GM04503 (cell line): Measurements from ENCODE around the gene HSPA1L.
"Not testable (repeated sequence)": the region's sequence is repeated elsewhere in the genome, so short reads cannot be mapped to it uniquely, and the experiment has no call there.

Experiments used
- DNase-seq: peaks from one replicate; pipeline ENCODE4 v3.0.0-alpha.2; 2012; ENCODE audit warnings: low read depth

The HSPA1L gene

DNA sequence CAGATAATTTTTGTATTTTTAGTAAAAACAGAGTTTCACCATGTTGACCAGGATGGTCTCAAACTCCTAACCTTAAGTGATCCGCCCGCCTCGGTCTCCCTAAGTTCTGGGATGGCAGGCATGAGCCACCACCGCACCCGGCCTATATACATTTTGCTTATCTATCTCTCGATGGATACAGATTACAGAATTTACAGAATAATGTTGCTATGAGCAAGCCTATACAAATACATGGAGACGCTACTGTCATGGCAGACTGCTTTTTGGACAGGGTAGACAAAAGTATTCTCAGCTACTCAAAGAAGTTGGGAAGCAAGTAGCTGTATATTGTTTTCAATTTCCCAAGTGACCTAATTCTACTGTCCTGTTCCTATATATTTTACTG is 1.6 kb downstream of the HSPA1L start:
- DNase-seq = no peak

DNA sequence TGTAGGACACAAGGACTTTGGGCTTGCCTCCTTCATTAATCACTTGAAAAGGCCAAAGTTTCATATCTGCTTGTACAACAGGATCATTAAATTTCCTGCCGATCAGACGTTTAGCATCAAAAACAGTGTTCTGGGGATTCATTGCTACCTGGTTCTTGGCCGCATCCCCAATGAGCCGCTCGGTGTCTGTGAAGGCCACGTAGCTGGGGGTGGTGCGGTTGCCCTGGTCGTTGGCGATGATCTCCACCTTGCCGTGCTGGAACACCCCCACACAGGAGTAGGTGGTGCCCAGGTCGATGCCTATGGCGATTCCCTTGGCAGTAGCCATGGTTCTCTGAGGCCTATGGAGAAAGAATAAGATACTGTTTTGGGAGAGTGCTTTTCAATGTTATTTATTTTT is 3.4 kb downstream of the HSPA1L start:
- no peak for DNase-seq

DNA sequence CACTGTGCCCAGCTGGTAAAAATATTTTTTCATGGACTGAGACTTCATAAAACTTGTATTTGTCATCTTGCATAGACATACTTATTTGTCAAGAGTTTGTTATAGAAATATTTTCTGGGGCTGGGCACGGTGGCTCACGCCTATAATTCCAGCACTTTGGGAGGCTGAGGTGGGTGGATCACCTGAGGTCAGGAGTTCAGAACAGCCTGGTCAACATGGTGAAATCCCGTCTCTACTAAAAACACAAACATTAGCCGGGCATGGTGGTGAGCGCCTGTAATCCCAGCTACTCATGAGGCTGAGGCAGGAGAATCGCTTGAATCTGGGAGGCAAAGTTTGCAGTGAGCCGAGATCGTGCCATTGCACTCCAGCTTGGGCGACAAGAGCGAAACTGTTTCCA is 6.5 kb downstream of the HSPA1L start:
- not testable (repeated sequence) for DNase-seq

DNA sequence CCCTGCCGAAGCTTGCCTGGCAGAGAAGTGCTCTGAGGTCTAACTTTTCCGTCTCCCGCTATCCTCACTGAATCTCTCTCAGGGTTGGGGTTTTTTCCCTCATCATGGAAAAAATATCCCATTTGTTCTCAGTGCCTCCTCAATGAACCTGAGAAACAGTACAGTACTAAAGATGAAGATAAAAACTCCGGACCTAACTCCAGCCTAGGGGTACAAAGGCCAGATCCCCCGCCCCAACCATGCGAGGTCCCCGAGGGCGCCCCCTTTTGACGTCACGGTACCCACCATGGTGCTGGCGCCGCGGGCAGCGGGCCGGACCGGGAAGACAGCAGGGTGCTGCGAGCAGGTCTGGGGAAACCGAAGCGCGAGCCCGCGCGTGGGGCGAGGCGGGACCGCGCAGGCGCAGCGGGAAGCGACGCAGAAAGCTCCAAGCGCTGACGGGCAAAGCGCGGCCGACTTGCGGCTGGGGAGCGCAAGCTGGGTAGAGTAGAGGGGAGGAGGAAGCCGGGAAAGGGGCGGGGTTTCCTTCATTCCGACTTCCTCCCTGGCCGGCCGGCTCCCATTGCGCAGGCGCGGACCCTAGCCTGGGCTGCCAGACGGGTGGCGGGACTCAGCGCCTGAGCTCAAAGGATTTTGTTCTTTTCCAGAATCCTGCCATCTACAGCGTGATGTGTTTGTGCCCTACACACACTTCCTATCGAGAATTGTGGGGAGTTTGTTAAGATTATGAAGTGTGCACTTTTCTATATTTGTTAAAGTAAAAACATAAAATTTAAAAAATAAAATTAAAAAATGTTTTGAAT is 8.4 kb downstream of the HSPA1L start, which contains the start of gene LSM2:
Gene LSM2, minus strand, starts transcription at position 497 of the 803 bp plus-strand sequence. Its CDS starts 209 bp downstream, at position 288.
- peak; percentile 72 for DNase-seq

DNA sequence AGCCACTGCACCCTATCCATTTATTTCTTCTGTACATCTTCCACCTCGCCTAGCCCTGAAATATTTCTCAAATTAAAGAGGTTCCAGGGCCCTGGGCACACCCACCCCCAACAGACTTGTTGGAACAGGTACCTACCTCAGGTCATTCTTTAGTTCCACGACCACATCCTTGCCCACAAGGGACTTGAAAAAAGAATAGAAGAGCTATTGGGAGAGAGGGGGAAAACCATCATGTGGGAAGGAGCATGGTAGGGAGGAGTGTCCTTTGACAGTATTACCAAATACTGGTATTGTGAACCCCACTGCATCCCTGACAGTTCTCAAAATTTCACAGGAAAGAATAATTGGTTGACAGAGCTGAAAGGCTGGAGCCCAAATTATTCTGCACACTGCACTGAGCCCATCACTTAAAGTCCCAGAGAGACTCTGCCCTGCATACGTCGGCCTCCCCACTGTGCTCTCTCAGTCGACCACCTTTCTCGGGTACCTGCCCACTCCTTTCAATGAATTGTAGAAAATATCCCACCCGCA is 9.1 kb downstream of the HSPA1L start:
- no peak for DNase-seq

DNA sequence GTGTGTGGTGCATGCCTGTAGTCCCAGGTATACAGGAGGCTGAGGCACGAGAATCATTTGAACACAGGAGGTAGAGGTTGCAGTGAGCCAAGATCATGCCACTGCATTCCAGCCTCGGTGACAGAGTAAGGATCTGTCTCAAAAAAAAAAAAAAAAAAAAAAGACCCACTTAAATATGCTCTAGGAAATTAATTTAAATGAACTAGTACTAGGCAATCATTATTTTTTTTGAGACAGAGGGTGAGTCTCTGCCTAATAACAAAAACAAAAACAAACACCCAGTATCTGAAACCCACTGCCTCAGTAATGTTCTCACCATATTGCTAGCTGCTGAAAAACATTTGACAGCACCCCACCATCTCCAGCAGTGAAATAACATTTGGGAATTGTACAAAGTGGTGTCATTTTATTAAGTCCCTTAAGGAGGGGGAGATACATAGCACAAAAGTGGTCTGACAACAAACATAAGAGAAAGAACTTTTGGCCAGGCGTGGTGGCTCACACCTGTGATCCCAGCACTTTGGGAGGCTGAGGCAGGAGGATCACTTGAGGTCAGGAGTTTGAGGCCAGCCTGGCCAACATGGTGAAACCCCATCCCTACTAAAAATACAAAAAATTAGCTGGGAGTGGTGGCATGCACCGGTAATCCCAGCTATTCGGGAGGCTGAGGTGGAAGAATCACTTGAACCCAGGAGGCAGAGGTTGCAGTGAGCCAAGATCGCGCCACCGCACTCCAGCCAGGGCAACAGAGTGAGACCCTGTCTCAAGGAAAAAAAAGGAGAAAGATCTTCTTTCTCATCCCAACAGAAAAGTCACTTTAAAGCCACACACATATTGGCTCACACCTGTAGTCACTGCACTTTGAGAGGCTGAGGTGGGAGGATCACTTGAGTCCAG is 13.8 kb downstream of the HSPA1L start:
- not testable (repeated sequence) for DNase-seq

DNA sequence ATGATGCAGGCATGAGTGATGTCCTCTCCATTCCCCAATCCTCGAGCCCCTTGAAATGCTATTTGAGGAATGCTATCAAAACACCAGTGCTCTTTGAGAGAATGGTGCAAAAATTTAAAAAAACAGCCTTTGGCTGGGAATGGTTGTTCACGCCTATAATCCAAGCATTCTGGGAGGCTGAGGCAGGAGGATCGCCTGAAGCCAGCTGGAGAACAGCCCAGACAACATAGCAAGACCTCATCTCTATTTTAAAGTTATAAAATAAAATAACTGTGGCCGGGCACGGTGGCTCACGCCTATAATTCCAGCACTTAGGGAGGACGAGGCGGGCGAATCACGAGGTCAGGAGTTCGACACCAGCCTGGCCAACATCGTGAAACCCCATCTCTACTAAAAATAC is 15.3 kb downstream of the HSPA1L start:
- DNase-seq = no peak

DNA sequence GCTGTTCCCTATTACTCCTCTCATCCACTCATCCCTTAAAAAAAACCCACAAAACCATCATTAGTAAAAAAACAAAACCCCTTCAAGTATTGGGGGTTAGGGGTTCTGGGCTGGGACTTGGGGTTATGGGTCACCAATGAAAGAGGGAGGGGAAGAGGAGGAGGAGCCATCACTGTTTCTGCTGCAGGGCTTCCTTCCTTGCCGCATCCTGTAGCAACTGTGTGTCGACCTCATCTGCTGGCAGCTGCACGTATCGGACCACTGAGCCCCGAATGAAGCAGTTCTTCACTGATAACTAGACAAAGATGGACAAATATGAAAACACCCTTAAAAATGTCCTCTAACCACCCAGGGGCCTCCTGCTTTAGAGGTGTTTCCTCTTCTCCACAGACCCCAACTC is 17.5 kb downstream of the HSPA1L start:
- DNase-seq = no peak

DNA sequence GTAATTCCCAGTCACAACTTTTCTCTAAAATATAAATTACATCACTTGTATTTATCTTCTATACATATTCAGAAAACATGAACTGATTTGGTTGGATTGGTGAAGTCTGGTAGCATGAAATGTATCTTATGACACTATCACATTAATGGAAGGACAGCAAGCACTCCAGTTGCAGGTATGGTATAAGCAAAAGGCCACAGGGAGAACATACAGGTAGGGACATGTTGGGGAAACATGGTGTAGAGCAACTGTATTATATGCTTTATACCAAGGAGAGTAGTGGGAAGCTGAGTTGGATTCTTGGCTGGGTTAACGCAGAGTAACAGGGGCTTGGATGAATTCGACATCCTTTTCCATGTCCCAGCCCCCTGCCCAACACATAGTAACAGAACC is 18.1 kb downstream of the HSPA1L start:
- no peak for DNase-seq

DNA sequence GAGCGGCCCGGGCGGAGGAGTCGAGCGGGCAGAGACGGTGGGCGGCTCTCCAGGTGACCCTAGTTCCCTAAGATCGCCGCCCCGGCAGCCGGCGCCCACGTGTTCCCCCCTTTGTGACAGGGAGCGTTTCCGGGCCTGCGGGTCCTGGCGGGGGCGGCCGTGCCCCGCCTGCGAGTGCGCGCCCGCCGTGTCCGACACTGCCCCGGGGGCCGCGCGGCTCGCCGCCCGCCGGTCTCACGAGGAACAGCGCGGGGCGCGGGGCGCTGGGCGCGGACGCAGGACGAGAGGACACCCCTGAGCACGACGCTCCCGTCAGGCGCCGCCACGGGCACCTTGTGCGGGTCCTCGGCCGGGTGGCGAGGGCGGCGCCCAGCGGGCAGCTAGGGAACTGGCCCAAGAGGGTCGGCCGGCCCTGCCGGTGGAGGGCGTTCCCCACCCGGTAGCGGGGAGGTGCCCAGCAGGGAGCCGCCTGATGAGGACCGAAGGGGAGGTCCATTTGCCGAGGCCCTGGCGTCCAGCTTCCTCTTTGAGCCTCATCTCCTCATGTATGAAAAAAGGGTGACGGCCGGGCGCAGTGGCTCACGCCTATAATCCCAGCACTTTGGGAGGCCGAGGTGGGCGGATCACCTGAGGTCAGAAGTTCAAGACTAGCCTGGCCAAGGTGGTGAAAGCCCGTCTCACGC is 19.3 kb downstream of the HSPA1L start, which contains the start of gene VARS1:
Gene VARS1, minus strand, starts transcription at position 137 of the 683 bp plus-strand sequence. CDS start 535 bp downstream, outside the sequence.
- DNase-seq = no peak

DNA sequence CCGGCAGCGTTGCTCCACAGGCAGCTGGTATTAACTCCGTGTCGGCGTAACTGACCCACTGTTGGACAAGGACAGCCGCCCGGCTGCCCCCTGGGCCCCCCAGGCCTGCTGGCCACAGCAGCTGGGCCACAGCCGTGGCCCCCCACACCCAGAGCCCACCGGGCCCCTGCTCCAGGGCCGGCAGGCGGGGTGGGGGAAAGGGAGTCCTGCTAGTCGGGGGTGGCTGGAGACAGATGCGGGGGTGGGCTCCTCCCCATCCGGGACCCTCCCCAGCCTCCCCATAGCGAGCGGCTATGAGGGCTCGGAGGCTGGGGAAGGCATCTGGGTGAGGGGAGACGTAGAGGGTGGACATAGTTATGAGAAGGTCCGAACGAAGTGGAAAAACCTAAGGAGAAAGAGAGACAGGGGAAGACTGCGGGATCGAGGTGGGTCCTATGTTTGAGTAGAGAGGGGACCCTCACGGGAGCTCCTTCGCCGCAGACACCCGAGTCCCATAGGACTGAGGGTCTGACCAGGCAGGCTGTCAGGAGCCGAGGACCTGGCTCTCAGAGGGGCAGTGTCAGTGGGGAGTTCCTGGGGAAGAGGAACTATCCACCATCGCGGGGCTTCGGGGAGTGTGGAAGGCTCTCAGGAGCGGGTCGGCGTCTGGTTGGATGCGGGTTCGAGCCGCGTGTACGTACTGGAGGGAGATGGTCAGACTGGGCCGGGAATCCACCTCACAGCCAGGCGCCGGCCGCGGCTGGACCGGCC is 20.0 kb downstream of the HSPA1L start:
- DNase-seq = no peak

DNA sequence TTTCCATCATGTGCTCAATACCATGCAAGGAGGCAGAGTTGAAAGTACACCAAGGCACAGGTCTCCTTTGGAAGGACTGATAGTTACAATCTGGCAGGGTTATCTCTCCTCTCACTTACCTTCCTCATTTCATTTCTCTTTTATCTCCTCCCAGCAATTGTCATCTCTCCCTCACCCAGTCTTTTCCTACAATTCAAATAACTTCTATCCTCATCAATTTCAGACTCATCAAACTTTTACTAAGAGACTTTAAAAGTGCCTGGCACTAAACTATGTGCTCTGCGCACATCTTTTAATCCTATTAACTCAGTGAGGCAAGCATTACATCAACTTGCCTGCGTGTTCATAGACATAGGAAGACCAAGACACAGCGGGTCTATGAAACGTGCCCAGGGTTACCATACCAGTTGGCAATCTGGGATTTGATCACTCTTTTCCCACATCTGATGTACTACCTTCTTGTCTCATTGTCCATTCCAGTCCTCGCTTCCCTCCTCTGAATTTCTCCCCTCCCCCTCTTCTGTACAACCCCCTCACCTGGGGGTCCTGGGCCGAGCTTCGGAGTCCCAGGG is 20.7 kb downstream of the HSPA1L start:
- DNase-seq = no peak

DNA sequence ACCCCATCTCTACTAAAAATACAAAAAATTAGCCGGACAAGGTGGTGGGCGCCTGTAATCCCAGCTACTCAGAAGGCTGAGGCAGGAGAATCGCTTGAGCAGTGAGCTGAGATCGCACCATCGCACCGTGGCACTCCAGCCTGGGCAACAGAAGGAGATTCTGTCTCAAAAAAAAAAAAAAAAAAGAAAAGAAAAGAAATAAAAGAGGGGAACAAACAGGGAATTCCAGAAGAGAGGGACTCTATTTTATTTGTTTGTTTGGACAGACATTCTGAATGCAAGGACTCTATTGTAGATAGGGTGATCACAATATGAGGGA is 21.2 kb downstream of the HSPA1L start:
- DNase-seq = not testable (repeated sequence)

DNA sequence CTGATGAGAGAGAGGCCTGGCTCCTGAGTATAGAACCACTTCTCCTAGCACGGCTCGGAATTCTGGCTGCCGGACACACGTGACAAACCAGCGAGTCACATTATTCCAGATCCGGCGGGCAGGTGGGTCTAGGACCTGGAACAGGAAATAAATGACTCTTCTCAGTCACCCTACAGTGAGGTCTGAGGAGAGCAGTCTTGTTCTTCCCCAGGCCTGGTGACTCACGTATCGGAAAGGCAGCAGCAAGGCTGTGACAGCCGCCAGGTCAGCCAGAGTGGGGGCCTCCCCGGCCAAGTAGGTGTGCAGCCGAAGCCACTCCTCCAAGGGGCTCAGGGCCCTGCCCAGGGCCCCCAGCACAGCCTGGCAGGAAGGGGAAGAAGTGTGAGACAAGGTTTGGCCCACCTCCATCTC is 22.3 kb downstream of the HSPA1L start:
- no peak for DNase-seq

DNA sequence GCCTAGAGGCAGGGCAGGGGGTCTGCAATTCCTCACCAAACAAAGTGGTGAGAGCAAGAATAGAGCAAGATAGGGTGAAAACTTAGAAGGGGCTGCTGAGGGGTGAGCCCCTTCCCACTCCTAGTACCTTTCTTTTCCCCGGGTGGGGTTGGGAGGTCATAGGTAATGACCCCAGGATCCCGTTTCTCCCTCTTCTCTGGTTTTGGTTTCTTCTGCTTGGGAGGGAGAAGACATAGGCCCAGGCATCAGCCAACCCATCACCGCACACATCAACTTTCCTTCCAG is 23.1 kb downstream of the HSPA1L start:
- DNase-seq = no peak

DNA sequence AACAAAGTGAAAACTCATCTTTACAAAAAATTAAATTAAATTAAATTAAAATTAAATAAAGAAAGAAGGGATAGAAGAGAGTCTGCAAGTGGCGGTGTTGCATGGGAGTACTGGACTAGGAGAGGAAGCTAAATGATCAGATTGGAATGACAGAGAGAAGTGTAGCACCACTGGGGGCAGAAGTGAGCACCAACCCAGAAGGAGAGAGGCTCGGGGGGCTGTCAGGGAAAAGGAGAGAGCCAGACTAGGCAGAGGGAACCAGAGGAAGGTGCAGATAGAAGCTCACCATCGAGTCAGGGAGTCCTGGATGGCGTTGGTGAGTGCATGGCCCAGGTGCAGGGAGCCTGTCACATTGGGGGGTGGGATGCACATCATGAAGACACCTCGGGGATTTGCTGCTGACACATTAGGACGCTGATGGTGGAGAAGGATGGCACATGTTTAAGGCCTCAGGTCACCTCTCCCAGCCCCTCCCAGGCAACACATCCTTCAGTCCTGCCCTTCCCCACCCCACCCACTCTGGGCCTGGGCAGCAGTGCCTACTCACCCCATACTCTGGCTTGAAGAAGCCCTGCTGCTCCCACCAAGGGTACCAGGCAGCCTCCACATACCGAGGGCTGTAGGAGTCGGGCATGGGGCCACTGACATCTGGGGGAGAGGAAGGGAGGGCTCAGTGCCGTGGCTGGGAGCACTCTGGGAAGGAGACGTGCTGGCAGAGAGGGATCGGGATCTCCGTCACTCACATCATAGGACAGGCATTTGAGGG is 23.6 kb downstream of the HSPA1L start:
- no peak for DNase-seq

DNA sequence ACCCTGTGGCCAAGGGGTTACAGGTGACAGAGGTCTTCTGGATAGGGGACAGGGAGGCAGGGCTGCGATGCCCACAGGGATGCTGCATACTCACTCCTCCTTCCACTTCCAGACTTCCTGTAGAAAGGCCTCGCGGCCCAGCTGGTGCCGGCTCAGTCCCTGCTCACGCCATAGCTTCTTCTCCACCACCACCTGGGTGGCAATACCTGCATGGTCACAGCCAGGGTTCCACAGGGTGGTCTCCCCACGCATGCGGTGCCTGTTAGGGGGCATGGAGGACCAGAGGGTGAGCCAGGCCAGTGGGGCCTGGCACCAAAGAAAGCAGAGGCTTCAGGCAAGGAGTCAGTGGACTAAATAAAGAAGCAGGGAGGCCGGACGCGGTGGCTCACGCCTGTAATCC is 29.6 kb downstream of the HSPA1L start:
- no peak for DNase-seq

DNA sequence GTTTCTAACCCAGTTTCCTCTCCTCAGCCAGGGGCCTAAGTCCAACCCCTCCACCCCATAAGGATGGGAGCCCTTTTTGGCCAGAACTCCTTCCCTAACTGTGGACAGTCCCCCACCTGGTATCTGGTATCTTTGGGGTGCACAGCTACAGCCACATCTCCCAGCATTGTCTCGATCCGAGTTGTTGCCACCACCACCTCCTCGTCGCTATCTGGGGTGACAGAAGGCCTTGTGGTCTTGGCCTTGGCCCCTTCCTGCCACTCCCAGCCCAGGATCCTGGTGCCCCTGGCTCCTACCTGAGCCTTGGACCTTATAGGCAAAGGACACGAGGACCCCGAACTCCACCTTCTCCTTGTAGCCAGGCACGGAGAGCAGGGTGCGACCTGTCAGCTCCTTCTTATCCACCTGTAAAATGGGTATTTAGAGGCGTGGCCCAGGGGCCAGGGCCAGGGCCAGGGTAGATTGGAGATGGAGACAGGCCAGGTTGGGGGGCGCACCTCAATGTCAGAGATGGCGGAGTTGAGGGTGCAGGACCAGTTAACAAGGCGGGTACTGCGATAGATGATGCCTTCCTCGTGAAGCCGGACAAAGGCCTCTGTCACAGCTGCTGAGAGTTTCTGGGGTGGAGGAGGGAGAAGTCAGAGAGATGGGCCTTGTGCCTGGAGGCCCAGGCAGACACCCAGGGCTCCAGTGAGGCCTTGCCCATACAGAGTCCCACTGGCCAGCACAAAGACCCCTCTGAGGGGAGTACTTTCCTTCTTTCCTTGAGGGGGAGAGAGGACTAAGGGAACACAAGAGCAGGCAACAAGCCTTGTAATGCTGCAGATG is 30.8 kb downstream of the HSPA1L start:
- DNase-seq = no peak

DNA sequence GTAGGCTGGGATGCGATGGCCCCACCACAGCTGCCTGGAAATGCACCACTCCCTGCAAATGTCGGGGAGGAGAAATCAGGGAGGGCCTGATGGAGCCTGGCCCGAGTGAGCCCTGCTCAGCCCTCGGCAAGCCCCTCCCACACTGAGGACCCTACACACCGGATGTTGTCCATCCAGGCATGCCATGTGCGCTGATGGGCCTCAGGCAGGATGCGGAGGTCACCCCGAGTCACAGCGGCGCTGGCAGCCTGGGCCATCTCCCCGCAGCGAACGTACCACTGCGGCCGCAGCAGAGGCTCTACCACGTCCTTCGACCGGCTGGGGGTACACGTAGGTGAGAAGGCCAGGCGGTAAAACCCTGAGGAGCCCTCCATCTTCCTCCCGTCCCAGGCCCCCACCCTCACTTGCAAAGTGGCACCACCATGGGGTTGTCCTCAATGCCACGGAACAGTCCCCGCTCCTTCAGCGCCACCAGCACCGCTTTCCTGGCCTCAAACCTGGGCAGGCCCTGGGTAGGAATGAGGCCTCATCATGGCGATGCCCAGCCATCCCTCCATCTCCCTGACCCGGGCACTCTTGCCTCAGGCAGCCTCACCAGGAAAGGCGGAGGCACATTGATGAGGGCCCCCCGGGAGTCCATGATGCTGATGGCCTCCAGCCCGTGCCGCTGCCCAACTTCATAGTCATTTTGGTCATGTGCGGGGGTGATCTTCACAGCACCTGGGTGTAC is 32.8 kb downstream of the HSPA1L start:
- no peak for DNase-seq
